ENCODE measurements around the gene ST3GAL2.

The ST3GAL2 gene, protein sequence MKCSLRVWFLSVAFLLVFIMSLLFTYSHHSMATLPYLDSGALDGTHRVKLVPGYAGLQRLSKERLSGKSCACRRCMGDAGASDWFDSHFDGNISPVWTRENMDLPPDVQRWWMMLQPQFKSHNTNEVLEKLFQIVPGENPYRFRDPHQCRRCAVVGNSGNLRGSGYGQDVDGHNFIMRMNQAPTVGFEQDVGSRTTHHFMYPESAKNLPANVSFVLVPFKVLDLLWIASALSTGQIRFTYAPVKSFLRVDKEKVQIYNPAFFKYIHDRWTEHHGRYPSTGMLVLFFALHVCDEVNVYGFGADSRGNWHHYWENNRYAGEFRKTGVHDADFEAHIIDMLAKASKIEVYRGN

DNA sequence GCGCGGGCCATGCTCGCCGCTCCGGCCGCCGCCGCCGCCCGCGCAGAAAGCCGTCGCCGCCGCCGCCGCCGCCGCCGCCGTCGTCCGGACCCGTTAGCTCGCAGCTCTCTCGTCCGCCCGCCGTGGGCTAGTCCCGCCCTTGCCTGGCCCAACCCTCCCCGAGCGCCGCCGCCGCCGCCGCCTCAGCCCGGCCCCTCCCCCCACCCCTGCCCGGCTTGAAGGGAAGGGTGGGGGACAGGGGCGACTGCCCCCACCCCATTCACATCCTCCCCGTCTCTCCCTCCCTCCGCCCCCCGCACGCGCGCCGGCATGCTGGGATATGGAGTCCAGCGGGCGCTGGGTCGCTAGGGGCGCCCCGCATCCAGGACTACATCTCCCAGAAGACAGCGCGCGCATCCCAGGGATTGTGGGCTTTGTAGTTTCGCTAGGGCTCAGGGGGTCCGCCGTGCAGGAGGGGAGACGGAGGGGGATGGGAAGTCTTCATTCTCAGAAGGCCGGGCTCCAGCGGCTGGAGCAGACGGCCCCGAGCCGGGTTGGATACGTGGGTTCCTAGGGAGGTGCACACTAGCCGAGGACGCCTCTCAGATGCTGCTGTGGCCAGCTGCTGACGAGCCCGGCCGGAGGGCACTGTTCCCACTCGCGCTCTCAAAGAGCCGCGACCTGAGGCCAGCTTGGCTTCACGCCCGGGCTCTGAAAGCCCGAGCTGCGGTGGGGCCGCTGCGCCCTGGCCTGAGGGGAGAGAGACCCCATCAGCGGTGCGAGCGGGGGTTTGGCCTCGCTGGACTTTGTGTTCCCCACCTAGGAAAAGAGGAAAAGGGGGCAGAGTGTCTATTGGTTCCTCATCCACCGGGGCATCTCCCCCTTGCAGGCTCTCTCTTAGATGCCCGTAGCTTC, at the start of gene ST3GAL2:
ST3GAL2 (minus strand) TSS at position 132 of the 894 bp plus-strand sequence. CDS start 40,570 bp downstream, outside the sequence.
- peak; percentile 94 for DNase-seq (ENCODE audit: low read depth)

DNA sequence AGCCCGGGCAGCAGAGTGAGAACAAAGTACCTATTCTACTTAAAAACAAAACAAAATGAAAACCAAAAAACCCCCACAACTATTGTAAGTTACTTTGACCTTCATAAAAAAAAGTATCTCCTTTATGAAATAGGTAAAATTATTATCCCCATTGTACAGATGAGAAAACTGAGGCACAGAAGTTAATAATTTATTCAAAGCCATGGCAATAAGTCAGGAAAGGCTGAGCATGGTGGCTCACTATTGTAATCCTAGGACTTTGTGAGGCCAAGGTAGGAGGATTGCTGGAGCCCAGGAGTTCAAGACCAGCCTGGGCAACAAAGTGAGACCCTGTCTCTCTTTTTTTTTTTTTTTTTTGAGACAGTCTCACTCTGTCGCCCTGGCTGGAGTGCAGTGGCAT, 46.0 kb upstream of the ST3GAL2 start:
- no peak for DNase-seq (ENCODE audit: low read depth)

DNA sequence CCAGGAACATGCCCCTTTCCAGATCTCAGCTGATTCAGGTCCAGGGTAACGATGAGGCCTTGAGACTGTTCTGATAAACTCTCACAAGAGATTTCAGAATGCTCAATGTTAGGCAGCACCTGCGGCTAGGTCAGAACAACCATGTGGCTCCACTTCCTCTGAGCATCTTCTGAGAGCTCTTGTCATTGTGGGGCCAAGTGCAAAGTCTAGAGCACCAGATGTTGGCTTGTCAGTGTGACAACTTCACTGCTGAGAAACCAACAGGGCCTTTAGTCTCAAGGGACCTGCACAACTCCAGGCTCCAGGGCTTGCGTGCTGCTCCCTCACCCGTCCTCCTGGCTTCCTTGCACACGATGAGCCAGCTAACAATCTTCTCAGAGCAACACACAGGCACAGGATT, 44.5 kb upstream of the ST3GAL2 start:
- DNase-seq (ENCODE audit: low read depth): no peak

DNA sequence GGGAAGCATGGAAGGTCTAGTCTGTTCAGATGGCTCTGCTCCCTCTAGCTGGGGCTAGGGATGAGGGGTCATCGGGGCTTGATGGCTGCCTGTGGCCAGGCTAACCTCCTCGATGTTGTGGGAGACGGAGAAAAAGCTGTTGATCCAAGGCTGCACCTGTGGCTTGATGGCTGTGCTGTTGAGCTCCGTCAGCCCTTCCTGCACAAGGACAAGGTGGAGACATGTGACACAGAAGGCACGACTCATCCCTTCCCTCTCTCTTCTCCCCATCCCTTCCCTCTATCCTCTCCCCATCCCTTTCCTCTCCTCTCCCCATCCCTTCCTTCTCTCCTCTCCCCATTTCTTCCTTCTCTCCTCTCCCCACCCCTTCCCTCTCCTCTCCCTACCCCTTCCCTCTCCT, 43.7 kb upstream of the ST3GAL2 start:
- peak; percentile 29 for DNase-seq (ENCODE audit: low read depth)

DNA sequence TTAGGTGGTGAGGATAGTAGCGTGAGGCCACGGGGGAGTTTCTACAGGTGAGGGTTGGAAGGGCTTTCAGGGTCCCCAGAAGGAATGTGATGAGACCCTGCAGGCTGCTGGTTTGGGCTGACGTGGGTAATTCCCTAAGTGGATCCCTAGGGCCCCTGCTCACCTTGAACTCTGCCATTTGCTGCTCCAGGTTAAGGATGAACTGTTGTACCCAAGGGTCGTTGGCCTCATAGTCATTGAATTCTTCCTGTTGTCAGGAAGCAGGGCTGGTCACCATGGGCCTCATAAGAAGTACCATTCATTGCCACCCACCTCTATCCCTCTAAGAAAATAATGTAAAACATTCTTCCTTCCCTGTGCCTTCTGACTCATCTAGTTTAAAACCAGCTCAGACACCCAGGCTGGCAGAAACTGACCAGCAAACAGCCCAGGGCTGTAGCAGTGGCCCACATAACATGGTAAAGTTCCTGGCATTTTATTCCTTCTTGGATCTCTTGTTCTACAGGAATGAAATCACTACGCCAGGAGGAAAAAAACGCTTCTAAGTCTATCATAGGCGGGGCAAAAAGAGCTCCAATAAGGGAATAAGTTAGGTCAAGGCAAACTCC, 43.1 kb upstream of the ST3GAL2 start:
- DNase-seq (ENCODE audit: low read depth): peak; percentile 83

DNA sequence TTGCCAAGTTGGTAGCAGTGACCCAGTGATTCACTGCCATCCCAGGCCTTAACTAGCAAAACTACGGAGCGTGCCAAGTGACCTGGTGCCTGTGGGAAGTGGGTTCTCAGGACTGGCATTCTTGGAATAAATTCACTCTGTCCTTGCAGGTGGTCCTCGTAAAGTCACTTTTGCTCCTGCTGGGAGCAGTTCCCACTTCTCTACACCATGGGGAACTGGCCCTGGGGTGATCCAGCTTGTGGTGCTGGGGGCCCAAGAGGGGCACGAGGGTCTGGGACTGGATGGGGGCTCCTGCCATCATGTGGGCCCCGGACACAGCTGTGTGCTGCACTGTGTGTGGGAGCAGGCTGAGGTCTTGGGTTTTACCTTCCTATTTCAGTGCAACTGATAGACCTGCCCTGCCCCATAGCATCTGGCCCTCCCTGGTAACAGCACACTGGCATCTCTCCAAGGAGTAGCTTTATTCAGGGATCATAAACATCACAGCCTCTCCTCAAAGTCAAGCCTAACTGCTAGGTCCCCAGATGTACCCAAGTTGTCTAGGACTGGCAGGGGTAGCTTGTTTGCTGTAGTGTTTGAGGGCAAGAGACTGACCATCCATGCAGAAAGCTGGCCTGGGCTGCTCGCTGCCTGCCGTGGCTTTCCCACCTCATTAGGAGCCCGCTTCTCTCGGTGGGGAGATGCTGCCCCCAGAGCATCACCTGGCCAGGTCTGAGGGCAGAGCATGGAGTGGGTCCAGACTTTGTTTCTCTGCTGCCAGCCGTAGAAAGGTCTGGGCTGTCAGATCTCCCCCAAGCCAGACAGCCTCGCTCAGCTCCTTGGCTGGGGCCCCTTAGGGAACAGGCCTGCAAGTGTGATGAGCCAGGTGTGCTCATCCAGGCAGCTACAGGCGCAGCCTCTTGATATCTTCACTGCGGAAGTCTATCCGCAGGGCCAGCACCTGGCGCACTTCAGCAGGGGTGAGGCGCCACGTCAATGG, 41.5 kb upstream of the ST3GAL2 start:
- no peak for DNase-seq (ENCODE audit: low read depth)

DNA sequence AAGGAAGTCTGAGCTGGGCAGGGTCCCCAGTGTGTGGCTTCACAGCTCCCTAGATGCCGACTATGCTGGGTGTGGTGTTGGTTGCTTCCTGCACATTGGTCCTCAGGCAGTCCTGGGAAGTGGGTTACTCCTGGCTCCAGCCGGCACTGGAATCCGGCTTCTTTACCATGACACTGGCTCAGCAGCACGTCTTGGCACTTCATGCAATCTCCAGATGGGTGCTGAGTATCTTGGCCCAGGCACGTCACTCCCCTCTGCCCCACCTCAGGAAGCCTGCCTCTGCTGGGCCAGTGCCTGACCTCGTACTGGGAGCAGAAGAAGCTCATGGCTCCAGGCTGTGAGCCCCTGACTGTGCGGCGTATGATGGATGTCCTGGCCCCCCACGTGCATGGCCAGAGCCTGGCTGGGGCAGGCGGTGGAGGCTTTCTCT, 40.0 kb upstream of the ST3GAL2 start:
- peak; percentile 24 for DNase-seq (ENCODE audit: low read depth)

DNA sequence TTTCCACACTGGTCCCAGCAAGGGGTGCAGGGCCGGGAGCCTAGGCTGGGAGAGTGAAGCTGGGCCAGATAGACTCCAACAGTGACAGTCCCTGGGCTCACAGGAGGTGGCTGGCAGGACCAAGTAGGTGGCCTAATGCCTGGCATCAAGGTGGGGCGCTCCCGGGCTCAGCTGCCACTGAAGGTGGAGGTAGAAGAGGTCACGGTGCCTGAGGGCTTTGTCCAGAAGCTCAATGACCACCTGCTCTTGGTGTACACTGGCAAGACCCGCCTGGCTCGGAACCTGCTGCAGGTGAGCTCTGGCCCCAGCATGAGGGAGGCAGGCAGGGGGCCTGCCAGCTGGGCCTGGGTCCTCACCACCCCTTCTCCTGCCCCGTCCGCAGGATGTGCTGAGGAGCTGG, 39.3 kb upstream of the ST3GAL2 start:
- no peak for DNase-seq (ENCODE audit: low read depth)

DNA sequence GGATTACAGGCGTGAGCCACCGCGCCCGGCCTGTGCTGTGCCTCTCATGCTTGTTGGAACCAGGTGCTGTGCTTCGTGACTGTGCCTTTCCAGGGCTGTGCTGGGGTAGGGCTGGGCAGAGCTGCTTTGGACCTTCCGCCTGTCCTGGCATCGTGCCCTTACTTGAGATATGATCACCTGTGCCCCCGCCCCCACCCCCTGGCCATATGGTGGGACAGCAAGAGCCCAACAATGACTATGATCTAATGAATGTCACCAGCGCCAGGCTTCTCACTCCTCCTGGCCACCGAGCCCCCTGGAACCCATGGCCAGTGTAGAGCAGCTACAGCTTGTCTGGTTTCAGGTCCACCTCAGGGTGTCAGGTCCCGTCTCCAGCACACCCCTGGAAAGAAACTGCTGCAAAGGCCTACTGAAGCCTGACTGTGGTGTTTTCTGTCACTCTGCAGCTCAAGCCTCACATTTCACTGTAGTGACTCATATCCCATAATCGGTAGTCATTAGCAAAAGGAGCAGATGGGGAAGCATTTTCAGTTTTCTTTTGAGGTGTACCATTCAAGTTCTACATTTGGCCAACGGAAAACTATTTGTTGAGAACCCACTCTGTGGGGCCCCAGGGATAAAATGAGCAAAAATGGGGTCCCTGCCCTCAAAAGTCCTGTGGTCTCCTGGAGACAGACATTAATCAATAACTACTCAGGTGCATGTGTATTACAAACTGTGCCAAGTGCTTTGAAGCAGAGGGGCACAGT, 37.5 kb upstream of the ST3GAL2 start:
- DNase-seq (ENCODE audit: low read depth): peak; percentile 87

DNA sequence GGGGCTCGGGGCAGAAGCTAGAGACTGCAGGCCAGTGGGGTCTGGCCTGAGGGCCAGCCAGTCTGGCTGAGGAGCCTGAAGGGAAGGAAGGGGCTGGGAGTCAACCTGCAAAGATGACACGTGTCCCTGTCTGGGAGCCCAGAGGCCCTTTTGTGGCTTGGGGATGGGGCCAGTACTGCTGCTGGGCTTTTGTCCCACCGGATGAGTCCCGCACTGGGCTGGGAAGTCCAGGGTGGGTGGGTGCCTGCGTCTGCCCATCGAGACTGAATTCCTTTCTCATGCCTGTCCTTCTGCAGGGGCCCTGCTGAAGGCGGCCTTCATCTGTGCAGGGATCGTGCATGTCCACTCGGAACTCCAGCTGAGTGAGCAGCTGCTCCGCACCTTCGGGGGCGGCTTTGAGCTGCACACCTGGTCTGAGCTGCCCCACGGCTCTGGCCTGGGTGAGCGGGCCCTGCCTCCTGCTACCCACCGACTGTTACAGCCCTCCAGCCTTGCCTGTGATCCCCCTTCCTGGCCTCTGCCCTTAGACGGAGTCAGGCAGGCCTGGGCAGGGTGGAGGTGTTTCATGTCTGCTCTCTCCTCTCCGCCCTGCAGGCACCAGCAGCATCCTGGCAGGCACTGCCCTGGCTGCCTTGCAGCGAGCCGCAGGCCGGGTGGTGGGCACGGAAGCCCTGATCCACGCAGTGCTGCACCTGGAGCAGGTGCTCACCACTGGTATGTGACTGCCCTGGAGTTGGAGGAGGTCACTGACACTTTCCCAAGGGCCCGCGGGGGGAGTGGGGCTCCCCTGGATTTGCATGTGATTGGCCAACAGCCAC, 36.4 kb upstream of the ST3GAL2 start:
- no peak for DNase-seq (ENCODE audit: low read depth)

DNA sequence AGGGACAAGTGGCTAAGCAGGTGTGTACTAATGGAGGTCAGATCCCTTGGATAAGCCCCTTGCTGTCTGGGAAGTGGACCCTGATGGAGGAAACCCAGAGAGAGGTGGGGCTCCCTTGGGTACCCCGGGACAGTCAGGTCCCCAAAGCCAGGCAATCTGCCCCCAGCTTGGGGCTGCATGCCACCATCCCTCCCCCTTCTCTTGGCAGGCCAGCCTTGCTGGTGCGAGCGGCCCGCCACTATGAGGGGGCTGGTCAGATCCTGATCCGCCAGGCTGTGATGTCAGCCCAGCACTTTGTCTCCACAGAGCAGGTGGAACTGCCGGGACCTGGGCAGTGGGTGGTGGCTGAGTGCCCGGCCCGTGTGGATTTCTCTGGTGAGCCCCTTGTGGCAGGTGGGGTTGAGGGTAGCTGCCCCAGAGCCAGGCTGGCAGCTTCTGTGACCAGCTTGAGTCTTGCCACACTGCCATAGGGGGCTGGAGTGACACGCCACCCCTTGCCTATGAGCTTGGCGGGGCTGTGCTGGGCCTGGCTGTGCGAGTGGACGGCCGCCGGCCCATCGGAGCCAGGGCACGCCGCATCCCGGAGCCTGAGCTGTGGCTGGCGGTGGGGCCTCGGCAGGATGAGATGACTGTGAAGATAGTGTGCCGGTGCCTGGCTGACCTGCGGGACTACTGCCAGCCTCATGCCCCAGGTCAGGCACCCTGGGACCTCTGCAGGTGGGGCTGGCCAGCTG, 35.6 kb upstream of the ST3GAL2 start:
- DNase-seq (ENCODE audit: low read depth): no peak

DNA sequence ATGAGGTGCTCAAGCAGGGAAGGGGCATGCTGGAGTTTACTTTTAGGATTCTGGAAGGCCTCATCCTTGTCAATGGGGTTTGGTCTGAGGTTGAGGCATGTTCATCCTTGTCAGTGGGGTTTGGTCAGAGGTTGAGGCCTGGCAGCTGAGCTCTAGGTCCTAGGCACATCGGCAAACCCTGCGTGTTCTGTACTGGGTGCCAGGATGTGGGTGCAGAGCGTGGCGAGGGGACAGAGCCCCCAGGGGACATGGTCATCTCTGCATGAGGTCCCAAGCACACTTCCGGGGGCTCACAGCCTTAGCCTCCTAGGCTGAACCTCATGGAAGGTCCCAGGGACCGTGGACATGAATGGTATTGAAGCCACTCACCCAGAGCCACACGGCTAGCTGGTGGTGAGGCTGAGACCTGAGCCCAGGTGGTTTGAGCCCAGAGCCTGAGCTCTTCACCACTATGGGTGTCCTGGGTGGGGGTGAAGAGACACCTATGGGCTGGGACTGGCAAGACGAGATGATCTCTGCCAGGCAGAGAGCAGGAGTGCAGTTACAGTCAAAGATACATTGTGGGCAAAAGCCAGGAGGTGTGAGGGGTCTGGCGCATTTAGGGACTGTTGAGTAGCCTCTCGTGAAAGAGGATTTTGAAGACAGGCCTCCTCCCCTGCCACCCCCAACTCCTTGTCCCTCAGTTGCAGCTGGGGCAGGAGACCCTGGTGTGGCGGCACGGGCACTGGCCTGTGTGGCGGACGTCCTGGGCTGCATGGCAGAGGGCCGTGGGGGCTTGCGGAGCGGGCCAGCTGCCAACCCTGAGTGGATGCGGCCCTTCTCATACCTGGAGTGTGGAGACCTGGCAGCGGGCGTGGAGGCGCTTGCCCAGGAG, 34.8 kb upstream of the ST3GAL2 start:
- no peak for DNase-seq (ENCODE audit: low read depth)

DNA sequence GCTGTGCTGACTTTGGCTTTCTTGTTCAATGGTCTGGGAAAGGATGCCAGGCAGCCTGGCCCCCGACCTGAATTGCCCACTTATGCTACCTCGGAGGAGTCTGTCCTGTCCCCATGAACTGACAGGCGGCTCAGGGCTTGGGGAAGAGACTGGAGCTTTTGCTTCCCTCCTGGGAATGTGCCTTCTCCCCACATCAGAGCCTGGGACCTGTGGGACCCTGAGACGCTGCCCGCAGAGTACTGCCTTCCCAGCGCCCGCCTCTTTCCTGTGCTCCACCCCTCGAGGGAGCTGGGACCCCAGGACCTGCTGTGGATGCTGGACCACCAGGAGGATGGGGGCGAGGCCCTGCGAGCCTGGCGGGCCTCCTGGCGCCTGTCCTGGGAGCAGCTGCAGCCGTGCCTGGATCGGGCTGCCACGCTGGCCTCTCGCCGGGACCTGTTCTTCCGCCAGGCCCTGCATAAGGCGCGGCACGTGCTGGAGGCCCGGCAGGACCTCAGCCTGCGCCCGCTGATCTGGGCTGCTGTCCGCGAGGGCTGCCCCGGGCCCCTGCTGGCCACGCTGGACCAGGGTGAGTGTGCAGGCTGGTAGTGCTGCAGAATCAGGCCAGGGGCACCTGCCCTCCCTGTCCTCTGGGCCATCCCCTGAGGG, 34.0 kb upstream of the ST3GAL2 start:
- no peak for DNase-seq (ENCODE audit: low read depth)

DNA sequence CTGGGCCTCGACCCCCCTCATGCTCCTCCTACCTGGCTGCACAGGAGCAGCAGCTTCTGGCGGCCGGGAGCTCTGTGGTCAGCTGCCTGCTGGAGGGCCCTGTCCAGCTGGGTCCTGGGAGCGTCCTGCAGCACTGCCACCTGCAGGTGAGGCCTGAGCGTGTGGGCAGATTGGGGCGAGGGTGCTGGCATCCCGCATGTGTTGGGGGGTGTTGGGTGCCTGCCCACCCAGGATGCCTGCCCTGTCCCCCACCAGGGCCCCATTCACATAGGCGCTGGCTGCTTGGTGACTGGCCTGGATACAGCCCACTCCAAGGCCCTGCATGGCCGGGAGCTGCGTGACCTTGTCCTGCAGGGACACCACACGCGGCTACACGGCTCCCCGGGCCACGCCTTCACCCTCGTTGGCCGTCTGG, 32.0 kb upstream of the ST3GAL2 start:
- peak; percentile 30 for DNase-seq (ENCODE audit: low read depth)

DNA sequence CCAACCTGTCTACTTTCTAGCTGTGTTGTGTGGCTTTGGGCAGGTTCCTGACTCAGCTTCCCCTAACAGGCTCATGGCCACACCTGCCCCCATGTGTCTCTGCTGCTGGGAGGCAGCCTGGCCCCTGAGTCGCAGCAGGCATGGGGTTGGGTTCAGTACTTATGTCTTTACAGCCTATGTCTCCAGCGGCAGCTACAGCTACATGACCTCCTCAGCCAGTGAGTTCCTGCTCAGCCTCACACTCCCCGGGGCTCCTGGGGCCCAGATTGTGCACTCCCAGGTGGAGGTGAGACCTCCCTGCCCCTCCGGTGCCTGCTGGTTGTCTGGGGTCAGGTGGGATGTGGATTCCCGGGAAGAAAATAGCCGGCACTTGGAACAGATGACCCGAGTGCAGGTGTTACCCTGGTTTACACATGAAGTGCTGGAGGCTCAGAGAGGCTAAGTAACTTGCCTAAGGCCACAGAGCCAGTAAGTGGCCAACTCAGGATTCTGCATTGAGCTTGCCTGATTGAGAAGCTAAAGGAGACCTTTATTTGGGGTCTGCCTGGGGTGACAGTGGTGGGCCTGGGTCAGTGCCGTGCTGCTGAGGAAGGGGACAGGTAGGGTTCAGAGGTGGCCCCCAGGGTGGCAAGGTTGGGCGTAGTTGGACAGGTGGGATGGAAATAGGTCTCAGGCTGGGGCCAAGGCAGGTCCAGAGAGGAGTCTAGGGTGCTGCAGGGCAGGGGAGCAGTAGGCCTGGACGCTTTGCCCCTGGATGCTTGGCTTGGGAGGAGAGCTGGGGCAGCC, 31.4 kb upstream of the ST3GAL2 start:
- no peak for DNase-seq (ENCODE audit: low read depth)

DNA sequence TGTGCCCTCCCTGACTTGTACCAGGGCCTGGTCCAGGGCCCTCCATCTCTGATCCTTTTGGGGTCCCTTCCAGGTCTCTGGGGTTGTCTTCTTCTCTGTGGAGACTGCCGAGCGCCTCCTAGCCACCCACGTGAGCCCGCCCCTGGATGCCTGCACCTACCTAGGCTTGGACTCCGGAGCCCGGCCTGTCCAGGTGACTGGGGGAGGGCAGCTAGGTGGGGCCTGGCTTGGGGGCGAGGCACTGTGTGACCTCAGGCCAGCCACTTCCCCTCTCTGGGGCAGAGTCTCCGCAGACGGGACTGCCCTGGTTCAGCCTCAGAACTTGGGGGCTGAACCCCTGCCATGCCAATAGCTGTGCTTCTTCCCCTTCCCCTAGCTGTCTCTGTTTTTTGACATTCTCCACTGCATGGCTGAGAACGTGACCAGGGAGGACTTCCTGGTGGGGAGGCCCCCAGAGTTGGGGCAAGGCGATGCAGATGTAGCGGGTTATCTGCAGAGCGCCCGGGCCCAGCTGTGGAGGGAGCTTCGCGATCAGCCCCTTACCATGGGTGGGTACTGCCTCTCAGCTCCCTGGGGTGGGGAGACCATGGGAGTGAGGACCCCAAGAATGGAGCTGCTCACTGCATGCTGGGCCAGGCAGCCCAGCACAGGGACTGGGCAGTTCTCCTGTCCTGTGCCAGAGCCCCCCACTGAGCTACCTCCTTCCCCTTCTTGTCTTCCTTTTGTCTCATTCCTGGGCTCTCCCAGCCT, 30.1 kb upstream of the ST3GAL2 start:
- DNase-seq (ENCODE audit: low read depth): no peak
